RPMI7951 (cell line): ENCODE data around the gene NUP210L. TPM values are rescaled to one million over a fixed set of nuclear protein-coding genes. Genes with fewer than 3 reads are reported as not detected.

Experiments used
- DNase-seq: peaks from one replicate; pipeline ENCODE4 v3.0.0-alpha.2; 2012; ENCODE audit warnings: low read depth
- total RNA-seq: library from RNA; depleted of rRNA; stranded (reverse); fragments of >200 nt; shearing (Covaris generic); gene quantifications from 2 replicates; pipeline ENCODE4 v1.2.3, GENCODE V29; 2014; rRNA removed

The NUP210L gene
- total RNA-seq: not detected in 2 replicates

GRCh38 chr1:154154534-154155191 is at the start of gene NUP210L:
TSS of gene NUP210L (minus strand) at chr1:154155073.
- DNase-seq: no peak

DNA sequence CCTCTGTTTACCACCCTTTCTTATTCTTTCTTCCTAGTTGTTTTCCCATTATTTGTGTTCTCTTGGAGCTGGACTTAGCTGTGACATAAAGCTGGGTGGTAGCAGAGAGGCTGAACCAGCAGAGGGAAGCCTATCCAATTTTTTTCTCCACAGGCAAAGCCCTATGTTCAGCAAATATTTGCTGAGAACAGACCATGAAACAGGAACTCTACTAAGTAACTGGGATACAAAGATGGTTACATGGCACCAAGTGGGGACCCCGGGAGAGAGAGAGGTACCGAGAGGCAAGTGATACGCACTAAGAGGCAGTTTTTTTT is 44.6 kb upstream of the NUP210L start:
- DNase-seq: peak; percentile 20

GRCh38 chr1:154198756-154199562 is 44.1 kb upstream of the NUP210L start:
- peak; percentile 62 for DNase-seq

GRCh38 chr1:154193821-154194220 is 38.9 kb upstream of the NUP210L start:
- peak; percentile 44 for DNase-seq

GRCh38 chr1:154192476-154192875 is 37.6 kb upstream of the NUP210L start:
- no peak for DNase-seq

DNA sequence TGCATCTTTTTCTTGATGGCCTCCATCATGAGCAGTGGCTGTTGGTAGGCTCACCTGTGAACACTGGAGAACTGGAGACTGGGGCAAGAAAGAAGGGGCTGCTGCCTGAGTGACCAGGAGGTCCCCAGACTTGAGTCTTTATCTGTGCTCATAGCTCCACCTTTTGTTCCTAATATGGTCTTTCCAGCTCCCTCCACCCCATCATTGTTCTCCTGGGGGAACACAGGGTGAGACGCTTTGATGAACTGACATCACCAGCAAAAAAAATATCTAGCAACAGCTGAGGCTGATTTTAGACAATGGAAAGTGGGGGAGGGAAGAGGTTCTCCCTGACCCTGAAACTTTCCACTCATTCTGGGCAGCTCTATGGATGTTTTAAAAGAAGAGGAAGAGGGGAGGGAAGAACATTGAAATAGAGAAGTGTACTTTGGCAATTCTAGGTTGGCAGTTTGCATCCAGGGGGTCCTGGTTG is 37.2 kb upstream of the NUP210L start, which contains the start of gene TPM3:
Gene TPM3 (minus strand): TSS at position 111 of the 472 bp plus-strand sequence. CDS start 82 bp downstream, at position 29.
- DNase-seq: no peak

DNA sequence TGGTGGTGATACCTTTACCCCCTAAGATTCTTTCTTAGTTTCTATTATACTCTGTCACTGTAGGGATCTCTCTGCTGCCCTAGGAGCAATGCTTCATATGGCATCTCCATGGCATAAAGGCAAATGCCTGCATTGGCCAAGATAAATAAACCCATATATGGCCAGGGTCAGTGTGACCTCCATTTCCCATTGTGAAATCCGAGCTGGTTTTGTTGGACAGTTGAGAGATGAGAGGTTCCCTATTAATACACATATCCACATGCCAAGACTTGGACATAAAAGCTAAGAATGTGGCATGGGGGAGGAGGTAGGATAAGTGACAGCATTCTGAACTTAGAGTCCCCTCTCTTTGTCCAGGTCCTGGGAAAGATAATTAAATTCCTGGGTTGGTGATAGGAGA is 35.7 kb upstream of the NUP210L start:
- DNase-seq: peak; percentile 67

DNA sequence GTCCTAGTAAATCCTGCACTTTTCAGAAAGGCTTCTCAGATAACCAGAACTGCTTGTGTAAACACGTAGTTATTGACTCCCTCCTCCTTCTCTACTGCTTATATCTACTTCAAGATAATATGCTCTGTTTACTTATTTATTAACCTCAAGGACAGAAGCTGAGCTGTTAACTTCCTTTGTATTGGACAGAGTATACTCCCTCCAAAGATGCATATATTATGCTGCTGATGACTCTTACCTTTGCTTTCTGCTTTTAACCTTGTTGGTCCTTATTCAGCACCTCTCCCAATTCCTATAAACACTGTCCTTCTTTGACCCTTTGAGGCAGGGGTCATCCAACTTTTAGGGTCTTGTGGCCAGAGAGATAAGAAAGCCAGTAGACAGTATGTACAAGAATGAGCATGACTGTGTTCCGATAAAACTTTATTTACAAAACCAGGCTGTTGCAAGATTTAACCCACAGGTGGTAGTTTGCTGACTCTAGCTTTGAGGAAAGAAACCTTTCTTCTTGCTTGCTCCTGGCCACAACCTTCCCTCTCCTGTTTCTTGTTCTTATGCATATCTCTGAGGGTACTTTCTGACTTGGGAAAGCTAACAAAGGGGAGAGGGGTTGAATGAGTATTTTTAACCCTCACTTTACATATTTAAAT is 32.1 kb upstream of the NUP210L start:
- no peak for DNase-seq

- peak; percentile 28 for DNase-seq
Measured at GRCh38 chr1:154186177-154186576, 31.3 kb upstream of the NUP210L start.

GRCh38 chr1:154183046-154183915 is 28.4 kb upstream of the NUP210L start:
- peak; percentile 96 for DNase-seq

GRCh38 chr1:154182344-154183045 is 27.6 kb upstream of the NUP210L start:
- peak; percentile 75 for DNase-seq

GRCh38 chr1:154181944-154182343 is 27.1 kb upstream of the NUP210L start:
- DNase-seq: no peak

- DNase-seq: no peak
Measured at GRCh38 chr1:154179946-154180687, 25.2 kb upstream of the NUP210L start.

- peak; percentile 23 for DNase-seq
Measured at GRCh38 chr1:154178911-154179811, 24.3 kb upstream of the NUP210L start.

DNA sequence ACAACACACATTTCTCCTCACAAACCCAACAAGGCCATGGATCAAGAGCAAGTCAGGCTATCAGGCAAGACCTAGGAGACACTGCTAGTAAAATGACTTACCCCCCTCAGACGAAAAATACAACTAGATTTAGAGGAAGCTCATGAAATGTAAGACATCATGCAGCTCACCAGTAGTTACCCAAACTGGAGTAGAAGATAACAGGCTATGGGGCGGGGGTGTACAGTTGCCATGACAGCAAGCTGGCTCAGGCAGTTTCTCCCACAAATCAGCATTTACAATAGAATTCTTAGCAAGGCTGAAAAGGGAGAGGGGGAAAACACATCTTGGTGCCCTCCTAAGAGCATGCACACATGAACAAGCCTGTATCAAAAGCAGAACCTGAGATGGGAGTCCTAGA is 23.1 kb upstream of the NUP210L start:
- DNase-seq: no peak

- DNase-seq: peak; percentile 67
Measured at GRCh38 chr1:154176337-154176736, 21.5 kb upstream of the NUP210L start.

- DNase-seq: no peak
Measured at GRCh38 chr1:154174654-154175053, 19.8 kb upstream of the NUP210L start.

DNA sequence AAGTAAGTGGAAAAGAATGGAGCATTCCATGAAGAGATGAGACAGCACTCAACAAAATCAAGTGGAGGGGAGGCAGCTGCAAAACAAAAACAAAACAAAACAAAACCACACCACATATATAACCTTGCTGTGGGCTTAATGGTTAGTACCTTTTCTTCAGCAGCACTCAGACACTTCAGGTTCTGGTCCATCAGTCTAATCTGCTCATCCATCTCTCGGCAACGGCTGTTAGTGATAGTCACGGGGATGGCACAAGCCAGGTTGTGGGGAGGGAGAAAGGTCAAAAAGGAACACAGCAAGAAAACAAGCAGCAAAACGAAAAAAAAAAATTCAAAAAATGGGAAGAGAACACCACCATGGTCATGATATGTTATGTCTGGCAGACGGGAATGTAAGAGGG is 17.0 kb upstream of the NUP210L start:
- no peak for DNase-seq

- DNase-seq: no peak
Measured at GRCh38 chr1:154171223-154171583, 16.3 kb upstream of the NUP210L start.
